ENCODE measurements around the gene CIB4.

CIB4 gene

GRCh38 chr2:26640781-26641564 lies at the start of gene CIB4:
Gene CIB4 (minus strand): TSS chr2:26641366. CDS start chr2:26641314, 52 bp downstream.
- no peak for DNase-seq

GRCh38 chr2:26687801-26688200 lies 46.6 kb upstream of the CIB4 start:
- no peak for DNase-seq

- no peak for DNase-seq
Observed at GRCh38 chr2:26687328-26687727, 46.2 kb upstream of the CIB4 start.

GRCh38 chr2:26685989-26686839 lies 45.0 kb upstream of the CIB4 start:
- DNase-seq = no peak

- DNase-seq = no peak
Observed at GRCh38 chr2:26685341-26685740, 44.2 kb upstream of the CIB4 start.

GRCh38 chr2:26683583-26683982 lies 42.4 kb upstream of the CIB4 start:
- DNase-seq = no peak

GRCh38 chr2:26682155-26682554 lies 41.0 kb upstream of the CIB4 start:
- DNase-seq = no peak

GRCh38 chr2:26681656-26682055 lies 40.5 kb upstream of the CIB4 start:
- no peak for DNase-seq

- no peak for DNase-seq
Observed at GRCh38 chr2:26679867-26680266, 38.7 kb upstream of the CIB4 start.

- no peak for DNase-seq
Observed at GRCh38 chr2:26678035-26678434, 36.9 kb upstream of the CIB4 start.

GRCh38 chr2:26675651-26676255 lies 34.6 kb upstream of the CIB4 start:
- DNase-seq = no peak

- no peak for DNase-seq
Observed at GRCh38 chr2:26674771-26675170, 33.6 kb upstream of the CIB4 start.

- no peak for DNase-seq
Observed at GRCh38 chr2:26674002-26674751, 33.0 kb upstream of the CIB4 start.

- DNase-seq = no peak
Observed at GRCh38 chr2:26672818-26673393, 31.7 kb upstream of the CIB4 start.

GRCh38 chr2:26672112-26672817 lies 31.1 kb upstream of the CIB4 start:
- DNase-seq = no peak

GRCh38 chr2:26671691-26672090 lies 30.5 kb upstream of the CIB4 start:
- DNase-seq = no peak

GRCh38 chr2:26670931-26671460 lies 29.8 kb upstream of the CIB4 start:
- DNase-seq = no peak

- no peak for DNase-seq
Observed at GRCh38 chr2:26670171-26670570, 29.0 kb upstream of the CIB4 start.

GRCh38 chr2:26668856-26669750 lies 27.9 kb upstream of the CIB4 start:
- no peak for DNase-seq

- no peak for DNase-seq
Observed at GRCh38 chr2:26668041-26668440, 26.9 kb upstream of the CIB4 start.

GRCh38 chr2:26666671-26667070 lies 25.5 kb upstream of the CIB4 start:
- no peak for DNase-seq

Measured in left hindlimb (tissue), 1 donor.